GM12892 (cell line): ENCODE data around the gene NOP56. TPM values are rescaled to one million over a fixed set of nuclear protein-coding genes. Genes with fewer than 3 reads are reported as not detected.

Source experiments
- DNase-seq: peaks from one replicate; pipeline ENCODE4 v3.0.0; 2011; ENCODE audit not compliant: insufficient read length
- FAIRE-seq: peaks from 2 replicates; lab custom pipeline; 2011; peaks lifted over from hg19 to GRCh38; lab: Jason Lieb, UNC
- POLR2A ChIP-seq: IDR thresholded peaks from 2 replicates; pipeline ENCODE4 v1.6.1; 2011; ENCODE audit warnings: low read depth, low read length, control low read depth
- POLR2AphosphoS5 ChIP-seq: IDR thresholded peaks from 2 replicates; pipeline ENCODE4 v1.6.1; 2011; ENCODE audit warnings: low read depth, low read length, control low read depth
- TAF1 ChIP-seq: IDR thresholded peaks from 2 replicates; pipeline ENCODE4 v1.6.1; 2011; ENCODE audit warnings: low read depth, mild to moderate bottlenecking, control low read depth, low read length, borderline replicate concordance
- polyA plus RNA-seq: library from polyadenylated mRNA; unstranded; fragments of >200 nt; gene quantifications from one replicate; pipeline ENCODE4 v1.2.1, GENCODE V29; 2012; ENCODE audit warnings: missing spikeins, inconsistent platforms; ENCODE audit not compliant: missing spikeins

NOP56 gene, protein sequence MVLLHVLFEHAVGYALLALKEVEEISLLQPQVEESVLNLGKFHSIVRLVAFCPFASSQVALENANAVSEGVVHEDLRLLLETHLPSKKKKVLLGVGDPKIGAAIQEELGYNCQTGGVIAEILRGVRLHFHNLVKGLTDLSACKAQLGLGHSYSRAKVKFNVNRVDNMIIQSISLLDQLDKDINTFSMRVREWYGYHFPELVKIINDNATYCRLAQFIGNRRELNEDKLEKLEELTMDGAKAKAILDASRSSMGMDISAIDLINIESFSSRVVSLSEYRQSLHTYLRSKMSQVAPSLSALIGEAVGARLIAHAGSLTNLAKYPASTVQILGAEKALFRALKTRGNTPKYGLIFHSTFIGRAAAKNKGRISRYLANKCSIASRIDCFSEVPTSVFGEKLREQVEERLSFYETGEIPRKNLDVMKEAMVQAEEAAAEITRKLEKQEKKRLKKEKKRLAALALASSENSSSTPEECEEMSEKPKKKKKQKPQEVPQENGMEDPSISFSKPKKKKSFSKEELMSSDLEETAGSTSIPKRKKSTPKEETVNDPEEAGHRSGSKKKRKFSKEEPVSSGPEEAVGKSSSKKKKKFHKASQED
- polyA plus RNA-seq: 386 TPM

DNA sequence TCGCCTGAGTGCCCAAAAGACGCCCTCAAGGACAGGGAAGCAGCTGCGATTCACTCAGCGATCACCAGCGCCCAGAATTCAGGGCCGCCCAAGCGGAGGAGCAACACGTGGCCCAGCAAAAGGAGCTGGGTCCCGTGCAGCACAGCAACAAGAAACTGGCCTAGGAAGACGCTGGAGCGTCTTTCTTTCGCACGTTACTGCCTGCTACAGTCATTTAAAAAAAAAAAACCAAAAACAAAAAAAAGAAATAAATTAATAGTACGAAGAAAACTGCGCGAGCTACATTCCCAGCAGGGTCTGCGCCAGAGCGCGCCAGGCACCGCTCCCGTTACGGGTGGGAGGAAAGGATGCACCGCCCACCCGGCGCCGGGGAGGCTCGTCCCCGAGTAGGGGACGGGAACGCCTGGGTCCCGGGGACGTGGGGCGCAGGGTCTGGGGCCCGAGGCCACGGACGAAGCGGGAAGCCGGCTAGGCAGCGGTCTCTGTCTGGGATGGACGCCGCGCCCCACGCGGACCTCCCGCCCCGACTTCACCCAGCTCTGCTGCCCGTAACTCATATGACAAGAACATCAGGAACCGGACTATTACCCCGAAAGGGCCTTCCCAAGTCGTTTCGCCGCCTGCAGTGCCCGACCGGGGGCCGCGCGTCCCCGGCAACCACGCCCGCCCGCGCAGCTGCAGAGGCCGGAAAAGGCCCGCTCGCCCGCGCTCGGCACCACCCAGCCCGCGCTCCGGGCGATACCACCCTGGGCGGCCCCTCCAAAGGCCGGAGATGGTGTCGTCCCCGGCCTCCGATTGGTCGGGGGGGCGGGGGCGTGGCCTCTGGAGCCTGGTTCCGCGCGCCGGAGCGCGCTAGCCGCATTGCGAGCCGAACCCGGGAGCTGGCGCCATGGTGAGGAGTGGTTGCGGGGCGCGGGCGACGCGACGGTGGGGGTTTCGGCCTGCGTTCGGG is at the start of gene NOP56:
Gene NOP56 (plus strand): TSS at position 861 of the 952 bp plus-strand sequence. CDS start 29 bp downstream, at position 890.
- FAIRE-seq: peak; percentile 98
- DNase-seq: peak; percentile 83
- TF ChIP-seq POLR2AphosphoS5 (peak; percentile 98), TAF1 (peak; percentile 97), POLR2A (peak; percentile 99)

DNA sequence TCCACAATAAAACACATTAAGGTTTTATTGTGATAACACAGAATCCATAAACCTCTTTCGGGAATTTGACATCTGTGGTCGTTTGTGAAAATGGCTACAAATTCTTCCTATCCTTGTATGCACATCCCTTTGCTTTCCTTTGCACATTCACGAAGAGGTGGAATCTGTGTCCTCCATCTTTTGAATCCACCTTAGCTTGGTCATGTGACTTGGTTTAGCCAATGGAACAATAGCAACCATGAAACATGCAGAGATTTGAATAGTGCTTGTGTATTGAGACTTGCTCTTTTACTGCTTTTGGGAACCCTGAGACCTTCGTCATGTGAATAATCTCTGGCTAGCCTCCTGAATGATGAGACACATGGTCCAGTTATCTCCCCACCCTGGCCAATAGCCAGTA is 49.7 kb upstream of the NOP56 start:
- TF ChIP-seq TAF1 (no peak), POLR2A (no peak), POLR2AphosphoS5 (no peak)
- FAIRE-seq (no peak), DNase-seq (no peak)

DNA sequence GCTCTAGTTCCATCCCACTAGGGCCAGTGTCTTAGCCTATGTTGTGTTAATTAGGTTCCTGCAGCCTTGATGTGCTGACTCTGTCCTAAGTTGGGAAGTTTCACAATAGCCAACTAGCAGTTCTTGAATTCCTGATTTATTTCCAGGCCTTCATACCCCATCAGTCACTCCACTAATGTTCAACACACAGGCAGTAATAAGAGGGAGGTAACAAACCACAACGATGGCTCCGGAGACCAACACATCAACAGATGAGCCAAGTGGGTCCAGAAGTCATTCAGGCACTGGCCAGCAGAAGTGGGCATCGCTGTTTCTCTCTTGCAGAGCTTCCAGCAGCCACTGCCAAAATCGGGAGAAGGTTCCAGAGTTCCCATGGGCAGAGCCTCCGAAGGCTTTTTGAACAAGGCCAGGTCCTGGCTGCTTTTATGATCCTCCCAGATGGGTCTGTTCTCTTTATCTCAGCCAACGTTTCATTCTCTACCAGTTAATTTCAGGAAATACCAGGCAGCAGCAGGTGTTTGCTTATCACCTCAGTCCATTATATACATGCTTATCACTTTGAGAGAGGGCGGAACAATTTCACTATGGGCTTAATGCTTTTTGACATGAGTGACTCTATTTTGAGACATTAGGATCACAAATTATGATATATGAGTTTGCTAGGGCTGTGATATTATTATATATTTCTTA is 48.5 kb upstream of the NOP56 start:
- no peak for DNase-seq
- no peak for FAIRE-seq
- TF ChIP-seq POLR2AphosphoS5 (no peak), POLR2A (no peak), TAF1 (no peak)

DNA sequence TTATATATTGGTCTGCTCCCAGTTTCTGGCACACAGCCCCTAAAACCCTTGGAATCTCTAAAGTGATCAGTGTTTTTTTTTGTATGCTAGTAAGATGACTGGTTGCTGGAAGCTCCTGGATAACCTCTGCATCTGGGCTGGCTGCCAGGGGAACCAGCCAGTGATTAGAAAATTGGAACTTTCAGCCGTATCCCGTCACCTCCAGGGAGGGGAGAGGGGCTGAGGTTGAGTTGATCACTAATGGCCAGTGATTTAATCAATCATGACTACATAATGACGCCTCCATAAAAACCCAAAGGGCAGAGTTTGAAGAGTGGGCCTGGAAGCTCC is 48.0 kb upstream of the NOP56 start:
- DNase-seq (no peak), FAIRE-seq (no peak)
- TF ChIP-seq POLR2AphosphoS5 (no peak), TAF1 (no peak), POLR2A (no peak)

DNA sequence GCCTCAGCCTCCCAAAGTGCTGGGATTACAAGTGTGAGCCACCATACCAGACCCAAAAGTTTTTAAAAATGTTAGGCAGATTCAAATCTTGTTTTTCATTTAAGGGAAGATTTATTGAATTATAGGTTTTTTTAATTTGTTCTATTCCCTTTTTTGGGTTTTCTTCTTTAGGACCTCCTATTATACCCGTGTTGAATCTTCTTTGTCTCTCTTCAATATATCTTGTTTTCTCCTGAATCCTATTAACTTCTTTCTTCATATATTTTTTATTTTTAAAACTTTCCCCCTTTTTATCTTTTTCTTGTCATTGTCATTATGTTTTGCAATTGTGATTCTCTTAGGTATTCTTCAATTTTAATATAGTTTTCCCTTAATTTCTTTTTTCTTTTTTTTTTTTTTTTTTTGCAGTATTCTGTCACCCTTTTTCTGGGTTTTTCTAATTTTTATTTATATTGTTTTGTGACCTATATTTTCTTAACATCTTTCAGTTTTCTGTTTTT is 45.9 kb upstream of the NOP56 start:
- DNase-seq (no peak), FAIRE-seq (no peak)
- TF ChIP-seq TAF1 (no peak), POLR2AphosphoS5 (no peak), POLR2A (no peak)

DNA sequence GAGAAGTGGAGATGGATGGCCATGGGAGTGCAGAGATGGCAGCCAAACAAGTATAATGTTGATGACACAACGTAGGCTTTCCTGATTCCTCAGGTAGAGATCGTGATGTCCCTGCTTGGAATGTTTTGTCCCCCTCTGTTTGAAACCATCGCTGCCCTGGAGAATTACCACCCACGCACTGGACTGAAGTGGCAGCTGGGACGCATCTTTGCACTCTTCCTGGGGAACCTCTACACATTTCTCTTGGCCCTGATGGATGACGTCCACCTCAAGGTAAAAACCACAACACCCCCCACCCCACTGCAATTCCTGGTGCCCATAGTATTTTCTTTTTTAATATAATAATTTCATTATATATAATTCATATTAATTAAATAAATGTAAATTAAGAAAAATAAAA is 42.1 kb upstream of the NOP56 start:
- TF ChIP-seq POLR2AphosphoS5 (no peak), TAF1 (no peak), POLR2A (no peak)
- DNase-seq (no peak), FAIRE-seq (no peak)

DNA sequence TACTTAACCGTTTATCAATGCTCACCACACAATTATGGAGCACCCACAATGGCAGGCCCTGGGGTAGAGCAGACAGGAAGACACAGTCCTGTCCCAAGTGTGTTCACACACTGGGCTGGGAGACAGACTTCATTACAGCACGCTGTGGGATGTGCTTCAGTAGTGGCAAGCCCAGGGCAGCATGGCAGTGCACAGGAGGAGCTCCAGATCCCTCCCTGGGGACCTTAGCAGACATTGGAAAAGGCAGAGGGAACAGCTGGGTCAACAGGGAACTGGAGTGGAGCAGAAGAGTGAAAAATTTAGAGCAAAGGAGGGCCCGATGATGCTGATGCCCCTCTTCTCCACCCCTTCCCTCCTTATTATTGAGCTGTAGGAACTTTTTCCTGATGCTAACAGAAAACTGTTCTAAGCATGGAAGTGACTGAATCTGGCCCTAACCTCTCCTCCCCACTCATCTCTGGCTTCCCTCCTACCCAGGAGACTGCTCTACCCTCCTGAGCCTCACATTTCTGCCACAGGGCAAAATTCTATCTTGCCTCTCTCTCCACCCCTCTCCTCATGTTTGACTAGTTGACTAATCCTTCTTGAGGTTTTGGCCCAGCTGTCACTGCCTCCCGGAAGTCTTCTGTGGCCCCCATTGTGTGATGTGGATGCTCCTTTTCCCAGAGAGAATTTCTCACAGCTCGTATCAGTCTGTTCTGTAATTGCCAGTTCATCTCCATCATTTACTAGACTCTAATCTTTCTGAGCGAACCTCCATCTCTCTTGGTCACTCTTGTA is 41.3 kb upstream of the NOP56 start:
- FAIRE-seq (no peak), DNase-seq (no peak)
- TF ChIP-seq POLR2A (no peak), POLR2AphosphoS5 (no peak), TAF1 (no peak)

DNA sequence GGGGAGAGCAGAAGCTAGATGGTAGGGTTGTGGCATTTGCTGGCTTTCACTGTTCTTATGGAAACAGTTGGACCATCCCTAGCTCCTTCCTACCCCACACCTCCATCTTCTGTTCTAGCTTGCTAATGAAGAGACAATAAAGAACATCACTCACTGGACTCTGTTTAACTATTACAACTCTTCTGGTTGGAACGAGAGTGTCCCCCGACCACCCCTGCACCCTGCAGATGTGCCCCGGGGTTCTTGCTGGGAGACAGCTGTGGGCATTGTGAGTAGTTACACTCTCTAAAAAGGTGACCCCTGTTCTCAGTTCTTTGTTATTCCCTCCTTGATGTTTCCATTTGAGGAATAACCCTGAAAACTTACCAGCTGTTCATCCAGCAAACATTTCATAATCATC is 40.4 kb upstream of the NOP56 start:
- DNase-seq (no peak), FAIRE-seq (no peak)
- TF ChIP-seq POLR2AphosphoS5: no peak
- TF ChIP-seq TAF1: no peak
- TF ChIP-seq POLR2A: no peak

DNA sequence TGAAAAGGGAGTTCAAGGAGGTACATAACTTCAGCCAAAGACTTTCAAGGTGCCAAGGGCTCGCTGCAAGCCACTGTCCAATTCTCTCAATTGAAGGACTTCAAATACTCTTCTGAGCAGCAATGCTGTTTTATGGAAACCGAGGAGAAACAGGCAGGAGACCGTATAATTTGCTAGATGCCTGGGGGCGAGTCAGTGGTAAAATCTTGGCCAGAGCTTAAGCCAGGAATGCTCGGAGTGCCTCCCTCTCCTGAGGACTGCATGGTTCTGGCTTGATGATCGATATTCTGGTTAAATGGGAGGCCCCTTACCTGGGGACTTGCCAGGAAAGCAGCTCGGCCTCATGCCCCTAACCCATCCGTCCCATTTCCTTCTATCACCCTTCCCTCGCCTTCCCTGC is 35.8 kb upstream of the NOP56 start:
- DNase-seq (no peak), FAIRE-seq (no peak)
- TF ChIP-seq POLR2AphosphoS5 (no peak), POLR2A (no peak), TAF1 (no peak)

DNA sequence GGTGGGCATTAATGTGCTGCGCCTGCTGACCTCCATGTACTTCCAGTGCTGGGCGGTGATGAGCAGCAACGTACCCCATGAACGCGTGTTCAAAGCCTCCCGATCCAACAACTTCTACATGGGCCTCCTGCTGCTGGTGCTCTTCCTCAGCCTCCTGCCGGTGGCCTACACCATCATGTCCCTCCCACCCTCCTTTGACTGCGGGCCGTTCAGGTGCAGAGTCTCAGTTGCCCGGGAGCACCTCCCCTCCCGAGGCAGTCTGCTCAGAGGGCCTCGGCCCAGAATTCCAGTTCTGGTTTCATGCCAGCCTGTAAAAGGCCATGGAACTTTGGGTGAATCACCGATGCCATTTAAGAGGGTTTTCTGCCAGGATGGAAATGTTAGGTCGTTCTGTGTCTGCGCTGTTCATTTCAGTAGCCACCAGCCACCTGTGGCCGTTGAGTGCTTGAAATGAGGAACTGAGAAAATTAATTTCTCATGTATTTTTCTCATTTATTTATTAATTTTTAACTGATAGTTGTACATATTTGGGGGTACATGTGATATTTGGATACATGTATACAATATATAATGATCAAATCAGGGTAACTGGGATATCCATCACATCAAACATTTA is 35.2 kb upstream of the NOP56 start:
- DNase-seq: no peak
- TF ChIP-seq TAF1 (no peak), POLR2A (no peak), POLR2AphosphoS5 (no peak)
- no peak for FAIRE-seq
